Peyer's patch (tissue), 4 donors: ENCODE data around the gene CCDC74A.

Experiments
- CTCF ChIP-seq, 6 experiments: fragments of 450-650 bp in 4 of 6; fragments of 200-600 bp in 2 of 6; sonication (generic) in 1 of 6; IDR thresholded peaks; one replicate each; pipeline ENCODE4 v1.5.1; 2017 to 2019; ENCODE audit warnings: antibody characterized with exemption in 6 of 6, mild to moderate bottlenecking in 3 of 6, moderate library complexity in 1 of 6
- POLR2A ChIP-seq, 2 donors: fragments of 450-650 bp; IDR thresholded peaks; one replicate each; pipeline ENCODE4 v1.5.1; 2017; ENCODE audit warnings: antibody characterized with exemption in 2 of 2, mild to moderate bottlenecking in 2 of 2, moderate library complexity in 2 of 2

- TF ChIP-seq POLR2A (IDR thresholded peaks at IDR 0.05) (no peak), CTCF (IDR thresholded peaks at IDR 0.05) (no peak)
Measured at GRCh38 chr2:131543385-131543891, 15.8 kb downstream of the CCDC74A start.
